Mucosa of descending colon (tissue), 3 donors: ENCODE data around the gene FGD3. TPM values are rescaled to one million over a fixed set of nuclear protein-coding genes. Genes with fewer than 3 reads are reported as not detected.

Experiments used
- ATAC-seq: fragments of 200-7000 bp; cut with Tn5 transposase; one replicate; pipeline ENCODE4 v1.9.1; 2020; ENCODE audit warnings: mild to moderate bottlenecking, moderate library complexity
- DNase-seq, 3 donors: peaks; one replicate each; pipeline ENCODE4 v3.0.0-alpha.2; 2020
- H3K36me3 ChIP-seq: fragments of 200-600 bp; one replicate; pipeline ENCODE4 v1.8.0; 2021; ENCODE audit warnings: low read depth, mild to moderate bottlenecking
- H3K4me1 ChIP-seq: fragments of 200-600 bp; one replicate; pipeline ENCODE4 v1.8.0; 2021; ENCODE audit warnings: low read depth, mild to moderate bottlenecking
- H3K4me3 ChIP-seq: fragments of 200-600 bp; one replicate; pipeline ENCODE4 v1.8.0; 2021; ENCODE audit warnings: mild to moderate bottlenecking
- H3K9me3 ChIP-seq: fragments of 200-600 bp; one replicate; pipeline ENCODE4 v1.8.0; 2021; ENCODE audit warnings: mild to moderate bottlenecking
- CTCF ChIP-seq: fragments of 200-600 bp; IDR thresholded peaks from one replicate; pipeline ENCODE4 v1.8.0; 2022; ENCODE audit warnings: antibody characterized with exemption, mild to moderate bottlenecking
- intact Hi-C, 2 donors: fragments of 100-400 bp; cut with DNase I in 1 of 2; cut with micrococcal nuclease in 1 of 2; formaldehyde crosslinking; loops; one replicate each; pipeline versions ENCODE4 v1.11.0 to v1.11.1; 2022; cut with DNase I, micrococcal nuclease
- total RNA-seq, 3 donors: library from RNA; stranded (reverse); fragmentation: NEBNext Ultra II Directional in 2 of 3; extraction: Animal tissue kit (Norgen Biotek cat#: 25700) in 2 of 3; gene quantifications; one replicate each; pipeline versions ENCODE4 v1.2.1 to v1.2.4, GENCODE V29; 2021 to 2023
- donor health status: DM: no; HTN: no; CAD: no; lungs with moderate emphysema.
- donor health status: DM: no; HTN: no; CAD: no.
- donor health status: DM: no; HTN: yes; CAD: no.

Gene FGD3
- total RNA-seq, 3 donors from 2014 or later: 3.3 to 5.4 (median 5.3) TPM

GRCh38 chr9:93030642-93031628 lies 83.6 kb downstream of the FGD3 start:
- DNase-seq (no peak), ATAC-seq (no peak)
- Histone ChIP-seq H3K36me3 (no peaks in the 10 kb centered on the region), H3K4me1 (no peaks in the 10 kb centered on the region), H3K9me3 (no peaks in the 10 kb centered on the region), H3K4me3 (no peak overlapping the region)
- no peak for TF ChIP-seq CTCF
- intact Hi-C loops: no loop called here

GRCh38 chr9:93031629-93032430 lies 84.5 kb downstream of the FGD3 start:
- H3K4me1 ChIP-seq: no peaks in the 10 kb centered on the region
- no peak for TF ChIP-seq CTCF
- ATAC-seq (no peak), DNase-seq (no peak)
- no peaks in the 10 kb centered on the region for H3K9me3 ChIP-seq
- intact Hi-C loops: no loop called here
- no peaks in the 10 kb centered on the region for H3K36me3 ChIP-seq
- no peak overlapping the region for H3K4me3 ChIP-seq

- no peak for TF ChIP-seq CTCF
- DNase-seq (no peak), ATAC-seq (no peak)
- no peaks in the 10 kb centered on the region for H3K9me3 ChIP-seq
- intact Hi-C loops: no loop called here
- H3K4me3 ChIP-seq: no peak overlapping the region
- no peaks in the 10 kb centered on the region for H3K36me3 ChIP-seq
- H3K4me1 ChIP-seq: no peaks in the 10 kb centered on the region
Observed at GRCh38 chr9:93032545-93032944, 85.2 kb downstream of the FGD3 start.

- DNase-seq: no peak
- no peak for TF ChIP-seq CTCF
- Histone ChIP-seq H3K9me3 (no peaks in the 10 kb centered on the region), H3K4me1 (no peaks in the 10 kb centered on the region), H3K4me3 (no peak overlapping the region), H3K36me3 (no peaks in the 10 kb centered on the region)
- no peak for ATAC-seq
- intact Hi-C loops: no loop called here
Observed at GRCh38 chr9:93033531-93033930, 86.2 kb downstream of the FGD3 start.

- no peak for TF ChIP-seq CTCF
- Histone ChIP-seq H3K4me1 (no peaks in the 10 kb centered on the region), H3K36me3 (no peaks in the 10 kb centered on the region), H3K9me3 (no peaks in the 10 kb centered on the region), H3K4me3 (no peak overlapping the region)
- ATAC-seq (no peak), DNase-seq (no peak)
- intact Hi-C loops: no loop called here
Observed at GRCh38 chr9:93035106-93035660, 87.9 kb downstream of the FGD3 start.
